Stimulated activated CD8-positive, alpha-beta memory T cell treated with anti-CD3 and anti-CD28 coated beads, Interleukin-12 subunit alpha, Interleukin-12 subunit beta, amount 100 ng/mL, for 24 hours (primary cell): ENCODE data around the gene LRMDA.
A peak's percentile ranks its signal among the peaks of the same experiment; 100 is the strongest.
"Not testable (repeated sequence)": the region's sequence is repeated elsewhere in the genome, so short reads cannot be mapped to it uniquely, and the experiment has no call there.

Experiments
- DNase-seq: peaks from one replicate; pipeline ENCODE4 v3.0.0-alpha.2; 2020; ENCODE audit errors: extremely low read depth

The LRMDA gene

DNA sequence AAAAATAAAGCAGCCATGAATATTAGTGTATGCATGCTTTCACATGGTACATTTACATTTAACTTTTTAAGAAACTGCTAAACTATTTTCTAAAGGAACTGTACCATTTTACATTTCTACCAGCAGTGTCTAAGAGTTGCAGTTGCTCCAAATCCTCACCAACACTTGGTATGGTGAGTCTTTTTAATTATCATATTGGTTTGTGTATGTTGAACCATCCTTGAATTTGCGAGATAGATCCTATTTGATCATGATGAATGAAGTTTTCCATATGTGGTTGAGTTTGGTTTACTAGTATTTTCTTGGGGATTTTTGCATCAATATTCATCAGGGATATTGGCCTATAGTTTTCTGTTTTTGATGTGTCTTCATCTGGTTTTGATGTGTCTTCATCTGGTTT is 1057.2 kb downstream of the LRMDA start:
- no peak for DNase-seq

DNA sequence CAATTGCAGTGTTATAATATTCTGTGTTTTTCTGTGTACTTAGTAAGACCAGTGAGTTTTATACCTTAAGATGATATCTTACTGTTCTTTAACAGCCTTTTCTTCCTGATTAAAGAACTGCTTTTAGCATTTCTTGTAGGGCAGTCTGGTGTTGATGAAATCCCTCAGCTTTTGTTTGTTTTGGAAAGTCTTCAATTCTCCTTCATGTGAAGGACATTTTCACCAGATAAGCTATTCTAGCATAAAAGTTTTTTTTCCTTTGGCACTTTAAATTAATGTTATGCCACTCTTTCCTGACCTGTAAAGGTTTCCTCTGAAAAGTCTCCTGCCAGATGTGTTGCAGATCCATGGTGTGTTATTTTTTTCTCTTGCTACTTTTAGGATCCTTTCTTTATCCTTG is 1059.8 kb downstream of the LRMDA start:
- DNase-seq, result no peak

DNA sequence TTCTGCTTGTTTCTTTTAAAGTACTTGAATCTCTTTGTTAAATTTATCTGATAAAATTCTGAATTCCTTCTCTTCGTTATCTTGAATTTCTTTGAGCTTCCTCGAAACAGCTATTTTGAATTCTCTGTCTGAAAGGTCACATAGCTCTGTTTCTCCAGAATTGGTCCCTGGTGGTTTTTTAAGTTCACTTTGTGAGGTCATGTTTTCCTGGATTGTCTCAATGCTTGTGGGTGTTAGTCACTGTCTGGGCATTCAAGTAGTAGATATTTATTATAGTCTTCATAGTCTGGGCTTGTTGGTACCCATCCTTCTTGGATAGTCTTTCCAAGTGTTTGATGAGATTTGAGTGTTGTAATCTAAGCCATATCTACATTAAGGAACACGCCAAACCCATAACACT is 1060.6 kb downstream of the LRMDA start:
- DNase-seq, result no peak

DNA sequence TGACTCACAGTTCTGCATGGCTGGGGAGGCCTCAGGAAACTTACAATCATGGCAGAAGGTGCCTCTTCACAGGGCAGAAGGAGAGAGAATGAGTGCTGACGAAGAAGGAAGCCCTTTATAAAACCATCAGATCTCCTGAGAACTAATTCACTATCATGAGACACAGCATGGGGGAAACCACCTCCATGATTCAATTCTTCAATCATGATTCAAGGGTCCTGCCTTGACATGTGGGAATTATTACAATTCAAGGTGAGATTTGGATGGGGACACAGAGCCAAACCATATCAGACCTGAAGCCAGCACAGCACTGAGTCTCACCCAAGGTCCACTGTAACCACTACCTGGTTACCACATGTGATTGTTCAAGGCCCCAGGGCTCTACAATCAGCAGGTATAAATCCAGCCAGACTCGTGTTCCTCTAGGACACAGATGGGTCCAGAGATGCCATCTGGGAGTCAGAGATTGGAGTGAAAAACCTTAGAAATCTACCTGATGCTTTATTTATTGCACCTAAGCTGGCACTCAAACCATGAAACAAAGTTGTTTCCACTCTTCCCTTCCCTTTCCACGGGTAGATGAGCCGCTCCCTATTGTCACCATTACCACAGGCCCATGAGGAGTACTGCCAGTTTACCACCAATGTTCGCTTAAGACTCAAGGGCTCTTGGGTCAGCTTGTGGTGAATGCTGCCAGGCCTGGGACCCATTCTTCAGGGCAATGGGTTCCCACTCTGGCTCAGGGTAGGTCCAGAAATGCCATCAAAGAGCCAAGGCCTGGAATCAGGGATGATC is 1061.5 kb downstream of the LRMDA start:
- no peak for DNase-seq

DNA sequence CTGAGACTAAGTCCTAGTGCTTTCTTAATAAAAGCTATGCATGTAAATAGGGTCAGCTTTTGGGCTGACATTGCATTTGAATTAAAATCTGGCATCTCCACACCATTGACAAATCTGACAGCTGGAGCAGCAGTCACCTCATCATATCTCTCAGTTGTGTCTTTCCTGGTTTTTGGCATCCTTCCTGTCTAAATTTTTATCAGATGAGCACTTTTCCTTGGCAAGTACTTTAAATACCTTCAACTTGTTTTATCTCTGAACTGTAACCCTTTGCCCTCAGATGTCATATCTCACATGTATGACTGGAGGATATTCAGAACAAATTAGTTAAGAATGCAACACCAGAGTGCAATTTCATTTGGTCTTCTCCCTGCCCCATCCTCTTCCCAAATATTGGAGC is 1066.2 kb downstream of the LRMDA start:
- DNase-seq, result no peak

DNA sequence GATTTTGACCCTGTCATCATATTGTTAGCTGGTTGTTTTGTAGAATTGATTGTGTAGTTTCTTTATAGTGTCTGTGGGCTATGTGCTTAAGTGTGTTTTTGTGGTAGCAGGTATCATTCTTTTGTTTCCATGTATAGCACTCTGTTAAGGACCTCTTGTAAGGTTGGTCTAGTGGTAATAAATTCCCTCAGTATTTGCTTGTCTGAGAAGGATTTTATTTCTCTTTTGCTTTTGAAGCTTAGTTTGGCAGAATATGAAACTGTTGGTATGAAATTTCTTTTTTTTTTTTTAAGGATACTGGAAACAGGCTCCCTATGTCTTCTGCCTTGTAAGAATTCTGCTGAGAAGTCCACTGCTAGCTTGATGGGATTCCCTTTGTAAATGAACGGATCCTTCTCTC is 1073.4 kb downstream of the LRMDA start:
- DNase-seq, result no peak

DNA sequence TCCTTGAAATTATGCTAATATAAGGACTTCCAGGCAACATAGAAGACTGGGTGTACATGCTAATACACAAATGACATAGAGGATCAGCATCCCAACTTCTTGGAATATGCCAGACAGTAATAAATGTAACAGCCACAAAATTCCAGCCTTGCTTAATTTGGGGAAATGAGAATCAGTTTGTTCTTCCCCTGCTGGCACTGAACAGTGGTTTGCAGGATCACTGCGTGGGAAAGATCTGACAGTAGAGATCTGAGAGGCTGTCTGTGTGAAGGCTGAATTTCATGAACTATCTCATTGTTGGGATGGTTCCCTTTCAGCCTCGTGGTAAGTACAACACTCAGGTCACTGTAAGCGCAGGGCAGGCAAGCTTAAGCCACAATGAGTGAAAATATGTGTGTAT is 1078.0 kb downstream of the LRMDA start:
- no peak for DNase-seq

DNA sequence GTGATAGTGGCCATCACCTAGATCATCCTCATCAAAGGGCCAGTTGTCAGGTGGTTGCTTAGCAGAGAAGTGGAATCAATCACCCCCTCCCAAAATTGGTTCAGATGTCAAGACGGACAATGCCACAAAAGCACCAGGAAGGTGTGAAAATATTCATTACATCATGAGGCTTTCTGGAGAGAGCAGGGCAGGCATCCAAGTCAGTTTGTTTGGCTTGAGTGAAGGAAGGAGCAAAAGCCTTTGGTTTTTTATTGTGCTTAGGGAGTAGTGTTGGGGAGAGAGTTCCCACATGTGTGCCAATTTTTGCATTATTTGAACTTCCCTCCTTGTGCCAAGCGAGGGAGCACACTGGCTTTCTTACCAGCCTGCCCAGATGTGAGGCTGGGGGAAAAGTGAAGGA is 1082.9 kb downstream of the LRMDA start:
- no peak for DNase-seq

DNA sequence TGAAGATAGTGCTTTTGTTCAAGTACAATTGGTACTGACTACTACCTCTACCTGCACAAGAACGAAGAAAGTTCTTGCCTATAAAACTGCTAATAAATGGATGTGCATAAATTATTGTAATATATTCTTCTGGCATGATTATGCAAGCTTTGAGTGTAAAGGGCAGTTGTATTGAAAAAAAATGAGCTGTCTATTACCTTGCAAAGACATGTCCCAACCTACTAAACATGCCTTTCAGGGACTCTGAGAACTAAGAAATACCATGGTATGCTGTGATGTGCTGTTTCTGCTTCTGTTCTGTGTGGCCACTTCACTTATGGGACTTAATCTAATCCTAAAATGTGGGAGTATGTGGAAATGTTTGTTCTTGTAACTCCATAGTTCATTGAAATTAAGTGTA is 1083.4 kb downstream of the LRMDA start:
- no peak for DNase-seq

DNA sequence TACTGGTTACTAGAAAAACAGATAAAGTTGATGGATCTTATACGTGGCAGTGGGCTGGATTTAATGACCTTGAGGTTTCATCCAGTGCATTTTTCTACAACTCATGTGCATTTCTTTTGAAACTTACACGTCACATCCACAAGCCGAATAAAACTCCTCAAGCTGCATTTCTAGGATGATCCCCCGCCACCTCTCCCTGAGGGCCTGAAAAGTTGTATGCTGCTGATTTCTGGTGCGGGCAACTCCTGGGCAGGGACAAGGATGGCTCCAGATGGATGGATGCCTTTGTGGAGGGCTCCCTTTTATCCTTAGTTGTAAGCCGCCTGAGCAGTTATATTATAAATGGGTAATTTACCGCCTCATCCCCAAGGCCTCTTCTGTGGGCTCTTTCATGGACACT is 1091.1 kb downstream of the LRMDA start:
- no peak for DNase-seq

DNA sequence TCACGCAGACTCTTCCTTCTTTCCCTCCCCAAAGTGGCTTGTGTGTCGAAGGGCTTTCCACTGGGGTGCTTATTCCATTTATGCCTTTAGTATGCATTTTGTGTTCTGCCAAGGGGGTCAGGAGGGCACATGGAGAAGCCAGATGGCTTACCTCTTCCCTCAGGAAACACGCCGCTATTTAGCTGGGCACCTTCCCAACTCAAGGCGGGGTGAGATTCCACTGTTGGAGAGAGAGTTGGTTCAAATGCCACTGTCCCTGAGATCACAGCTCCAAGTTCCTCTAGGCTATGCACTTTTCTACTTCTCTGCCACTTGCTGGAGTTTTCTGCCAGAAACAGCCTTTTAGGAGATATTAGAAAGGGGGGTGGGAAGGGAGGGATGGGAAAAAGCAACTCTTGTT is 1091.8 kb downstream of the LRMDA start:
- no peak for DNase-seq

DNA sequence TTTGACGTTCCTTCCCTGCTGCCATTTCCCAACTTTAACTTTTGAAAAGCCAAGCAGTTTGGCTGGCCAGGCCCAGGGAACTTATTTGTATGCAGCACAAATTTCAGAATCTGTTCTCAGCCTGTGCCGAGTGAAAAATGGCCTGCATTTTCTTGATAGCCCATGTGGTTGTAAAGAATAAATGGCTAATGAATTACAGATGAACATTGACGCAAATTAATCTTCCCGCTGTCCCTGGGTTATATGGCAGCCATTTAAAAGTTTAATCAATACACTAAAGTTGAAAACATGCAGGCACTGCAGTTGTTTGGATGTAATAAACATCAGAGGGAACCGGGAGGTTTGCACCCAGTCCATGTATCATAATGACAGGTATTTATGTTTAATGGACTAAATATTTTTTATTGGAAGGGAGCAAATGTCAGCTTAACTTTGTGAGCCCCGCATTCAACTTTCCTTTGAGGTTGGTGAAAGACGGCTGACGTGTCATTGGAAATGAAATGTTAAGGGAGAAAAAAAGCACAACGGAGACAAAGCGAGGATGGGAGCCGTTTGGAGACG is 1092.4 kb downstream of the LRMDA start:
- no peak for DNase-seq

DNA sequence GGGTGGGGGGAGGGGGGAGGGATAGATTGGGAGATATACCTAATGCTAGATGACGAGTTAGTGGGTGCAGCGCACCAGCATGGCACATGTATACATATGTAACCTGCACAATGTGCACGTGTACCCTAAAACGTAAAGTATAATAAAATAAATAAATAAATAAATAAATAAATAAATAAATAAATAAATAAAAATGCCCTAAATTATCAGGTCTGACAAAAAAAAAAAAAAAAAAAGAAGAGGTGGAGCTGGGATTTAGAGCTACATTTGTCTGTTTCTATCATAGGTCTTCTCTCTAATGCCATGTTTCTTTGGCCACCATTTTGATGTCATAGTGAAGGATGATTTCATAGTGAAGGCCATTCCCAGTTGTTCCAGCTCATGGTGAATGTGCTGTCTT is 1095.4 kb downstream of the LRMDA start:
- not testable (repeated sequence) for DNase-seq

DNA sequence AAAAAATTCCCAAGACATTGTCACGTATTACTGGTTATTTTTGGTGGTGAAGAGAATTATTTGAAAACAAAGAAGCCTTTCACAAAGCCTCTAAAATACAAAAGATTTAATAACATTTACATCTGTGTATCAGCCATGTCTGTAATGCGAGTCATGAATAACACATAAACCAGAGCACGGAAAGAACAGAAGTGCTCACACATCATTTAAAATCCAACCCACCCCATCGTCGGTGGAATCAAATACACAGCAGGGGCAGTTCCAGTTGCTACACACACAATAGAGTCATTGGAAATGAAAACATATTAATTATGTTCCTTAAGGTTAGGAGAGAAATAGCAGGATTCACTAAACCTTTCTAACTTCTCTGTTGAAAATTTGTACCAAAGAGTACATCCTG is 1108.9 kb downstream of the LRMDA start:
- no peak for DNase-seq

DNA sequence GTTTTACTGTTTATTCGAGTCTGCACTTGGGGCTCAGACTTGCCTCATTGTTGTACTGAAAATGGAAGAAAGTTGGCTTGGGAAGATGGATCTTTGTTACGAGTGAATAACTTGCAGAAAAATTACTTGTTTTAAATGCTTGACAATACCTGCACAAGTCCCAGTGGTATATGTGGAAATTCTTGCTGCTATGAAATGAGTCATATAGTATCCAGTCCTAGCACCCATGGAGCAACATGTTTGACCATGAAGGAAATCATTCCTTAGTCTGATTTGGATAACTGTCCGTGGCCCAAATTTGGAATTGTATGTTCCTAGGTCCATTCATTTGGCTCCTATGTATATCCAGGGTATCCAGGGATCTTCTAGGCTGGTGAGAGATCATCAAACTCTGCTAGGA is 1109.4 kb downstream of the LRMDA start:
- DNase-seq, result no peak

DNA sequence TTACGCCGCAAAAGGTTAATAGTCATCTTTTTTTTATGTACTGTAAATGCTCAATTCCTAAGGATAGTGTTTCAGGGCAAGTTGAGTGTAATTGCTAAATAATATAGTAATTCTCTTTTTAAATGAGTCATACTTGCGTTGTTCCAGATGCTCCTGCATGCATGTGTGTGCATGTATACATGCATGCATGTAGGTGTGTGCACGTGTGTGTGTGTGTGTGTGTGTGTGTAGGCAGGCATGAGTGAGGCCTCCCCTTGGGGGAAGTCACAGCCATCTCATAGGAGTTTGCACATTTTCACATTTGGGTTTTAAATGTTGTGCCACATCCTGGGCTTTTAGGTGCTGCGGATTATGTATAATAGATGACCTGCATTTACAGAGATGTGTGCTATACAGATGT is 1110.4 kb downstream of the LRMDA start:
- no peak for DNase-seq

DNA sequence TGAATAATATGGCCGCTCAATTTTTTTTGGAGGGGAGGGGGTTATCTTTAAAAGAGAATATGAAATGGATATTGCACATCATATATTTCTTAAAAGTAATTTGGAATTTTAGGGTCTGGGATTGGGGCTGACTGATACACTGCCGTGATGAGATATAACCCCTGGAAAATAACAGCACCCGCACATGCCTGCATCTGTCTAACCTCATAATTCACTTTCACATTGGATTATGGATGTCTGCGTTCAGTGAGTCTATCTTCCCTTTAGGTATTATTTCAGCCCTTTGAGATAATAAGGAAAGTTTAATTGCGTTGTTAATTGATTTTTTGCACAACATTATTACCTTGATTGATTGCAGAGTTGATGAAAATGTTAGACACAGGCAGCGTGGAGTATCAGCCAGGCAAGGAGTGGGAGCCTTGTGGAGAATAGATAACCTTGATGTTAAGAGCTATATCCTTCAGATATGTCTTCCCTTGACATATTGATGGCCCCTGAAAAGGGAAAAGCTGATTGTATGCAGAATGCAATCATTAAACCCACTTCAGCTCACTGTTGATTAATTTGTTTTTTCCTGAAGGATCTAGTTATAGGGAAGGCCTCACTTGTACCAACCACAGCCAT is 1111.0 kb downstream of the LRMDA start:
- no peak for DNase-seq

DNA sequence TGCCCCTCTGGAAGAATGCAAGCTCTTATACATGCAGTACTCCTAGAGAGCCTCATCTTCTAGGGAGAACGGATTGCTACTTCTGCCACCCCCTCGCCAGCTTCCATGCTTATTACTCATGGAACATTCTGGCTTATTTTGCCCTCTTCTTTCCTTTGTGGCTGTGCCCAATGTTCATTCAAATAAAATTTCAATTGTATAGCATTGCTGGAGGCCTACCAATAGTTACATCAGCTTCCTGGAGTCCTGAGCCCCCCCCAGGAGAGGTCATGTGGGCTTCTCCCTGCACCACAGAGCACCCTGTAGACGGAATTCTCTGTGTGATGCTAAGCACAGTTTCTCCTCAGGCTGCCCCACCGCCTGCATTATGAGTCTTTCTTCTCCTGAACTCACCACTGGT is 1112.2 kb downstream of the LRMDA start:
- no peak for DNase-seq

DNA sequence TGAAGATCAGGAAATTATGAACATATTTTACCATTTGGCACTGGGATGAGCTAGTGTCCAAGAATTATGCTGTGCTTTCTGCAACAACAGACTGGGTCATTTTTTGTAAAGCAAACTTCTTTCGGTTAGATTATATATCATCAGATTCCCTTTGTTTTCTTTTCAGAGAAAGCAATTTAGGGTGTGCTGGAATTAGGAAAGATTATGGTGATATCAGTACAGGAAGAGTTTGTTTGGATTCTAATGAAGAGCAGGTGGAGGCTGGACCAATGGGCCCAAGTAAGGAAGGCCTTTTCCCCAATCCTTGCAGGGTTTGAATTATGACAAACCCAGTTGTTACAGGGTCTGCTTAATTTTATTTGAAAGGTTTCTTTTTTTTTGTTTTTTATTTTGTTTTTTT is 1113.4 kb downstream of the LRMDA start:
- DNase-seq, result no peak

DNA sequence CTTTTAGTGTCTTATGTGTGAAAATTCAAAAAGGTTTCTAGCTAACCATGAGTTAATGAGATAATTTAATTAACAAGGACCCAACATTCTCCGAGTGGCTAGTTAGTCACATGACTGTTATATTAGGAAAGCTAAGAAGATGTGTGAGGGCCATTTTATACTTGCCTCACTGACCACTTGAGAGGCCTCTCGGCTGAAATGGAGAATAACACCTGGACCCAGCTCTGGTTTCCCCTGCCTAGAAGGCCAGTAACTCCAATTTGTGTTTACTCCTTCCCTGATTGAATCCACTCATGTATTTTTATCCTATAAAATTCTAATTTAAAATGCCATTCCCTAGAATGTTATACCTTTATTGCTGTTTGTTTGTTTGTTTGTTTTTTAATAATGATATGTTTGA is 1115.0 kb downstream of the LRMDA start:
- no peak for DNase-seq

DNA sequence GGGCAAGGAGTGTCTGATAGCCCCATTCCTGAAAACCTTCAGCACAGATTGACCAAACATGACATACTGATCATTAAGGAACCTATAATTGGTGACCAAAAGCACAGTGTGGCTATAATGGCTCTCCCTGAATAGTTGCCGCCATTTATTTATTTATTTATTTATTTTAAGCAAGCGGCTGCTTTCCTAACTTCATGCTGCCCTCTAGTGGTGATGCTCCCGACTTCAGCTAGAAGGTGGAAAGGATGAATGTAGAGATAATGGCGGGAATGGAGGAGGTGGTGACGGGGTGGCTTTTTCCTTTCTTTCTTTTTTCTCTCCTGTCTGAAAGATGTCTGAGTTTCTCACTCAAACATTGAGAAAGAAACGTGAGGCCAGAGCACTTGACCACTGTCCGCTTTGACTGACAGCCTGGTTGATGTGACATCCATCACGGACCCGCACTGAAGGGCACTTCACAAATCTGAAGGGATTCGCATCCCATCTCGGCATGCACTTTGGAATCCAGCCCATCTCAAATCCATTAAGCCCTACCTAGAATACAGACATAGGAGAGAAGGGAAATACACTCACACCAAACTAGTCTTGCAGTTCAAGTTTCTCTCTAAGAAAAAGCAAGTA is 1116.0 kb downstream of the LRMDA start:
- DNase-seq, result peak; percentile 3

DNA sequence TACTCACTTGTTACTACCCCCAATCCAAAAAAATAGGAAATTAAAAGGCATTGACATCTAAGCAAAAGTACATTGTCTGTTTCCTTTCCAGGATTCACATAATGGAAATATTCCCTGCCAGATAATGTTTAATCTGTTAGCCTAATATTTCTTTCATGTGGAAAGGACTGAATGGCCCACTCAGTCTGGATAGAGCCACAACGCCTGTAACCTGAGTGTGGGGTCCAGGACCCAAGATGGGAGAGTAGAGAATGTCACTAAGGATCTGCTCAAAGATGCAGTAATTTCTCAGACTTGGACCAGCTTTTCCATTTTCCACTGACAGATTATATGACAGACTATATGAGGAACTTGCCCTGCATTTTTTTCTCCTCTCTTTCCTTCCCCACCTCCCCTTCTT is 1117.3 kb downstream of the LRMDA start:
- DNase-seq, result no peak

DNA sequence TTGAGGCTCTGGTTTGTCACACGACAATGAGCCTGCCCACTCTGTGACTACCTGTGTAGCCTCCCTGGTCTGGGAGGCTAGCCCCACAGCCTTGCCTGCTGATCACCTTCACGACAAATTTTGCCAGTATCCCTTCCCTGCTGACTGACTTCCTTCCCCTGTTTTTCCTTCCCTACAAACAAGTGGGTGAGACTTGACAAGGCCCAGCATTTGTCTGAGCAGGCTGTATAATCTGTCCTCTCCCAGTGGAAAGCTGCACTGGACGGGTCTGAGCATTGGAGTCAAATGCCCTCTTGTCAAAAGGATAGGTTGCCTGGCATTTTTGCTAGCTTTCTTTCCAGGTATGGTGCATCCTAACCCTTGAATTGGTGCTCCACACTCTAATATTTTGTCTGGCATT is 1117.7 kb downstream of the LRMDA start:
- no peak for DNase-seq
